ENCODE measurements around the gene CSNK1G3.
"Not testable (repeated sequence)": the region's sequence is repeated elsewhere in the genome, so short reads cannot be mapped to it uniquely, and the experiment has no call there.

CSNK1G3 gene

DNA sequence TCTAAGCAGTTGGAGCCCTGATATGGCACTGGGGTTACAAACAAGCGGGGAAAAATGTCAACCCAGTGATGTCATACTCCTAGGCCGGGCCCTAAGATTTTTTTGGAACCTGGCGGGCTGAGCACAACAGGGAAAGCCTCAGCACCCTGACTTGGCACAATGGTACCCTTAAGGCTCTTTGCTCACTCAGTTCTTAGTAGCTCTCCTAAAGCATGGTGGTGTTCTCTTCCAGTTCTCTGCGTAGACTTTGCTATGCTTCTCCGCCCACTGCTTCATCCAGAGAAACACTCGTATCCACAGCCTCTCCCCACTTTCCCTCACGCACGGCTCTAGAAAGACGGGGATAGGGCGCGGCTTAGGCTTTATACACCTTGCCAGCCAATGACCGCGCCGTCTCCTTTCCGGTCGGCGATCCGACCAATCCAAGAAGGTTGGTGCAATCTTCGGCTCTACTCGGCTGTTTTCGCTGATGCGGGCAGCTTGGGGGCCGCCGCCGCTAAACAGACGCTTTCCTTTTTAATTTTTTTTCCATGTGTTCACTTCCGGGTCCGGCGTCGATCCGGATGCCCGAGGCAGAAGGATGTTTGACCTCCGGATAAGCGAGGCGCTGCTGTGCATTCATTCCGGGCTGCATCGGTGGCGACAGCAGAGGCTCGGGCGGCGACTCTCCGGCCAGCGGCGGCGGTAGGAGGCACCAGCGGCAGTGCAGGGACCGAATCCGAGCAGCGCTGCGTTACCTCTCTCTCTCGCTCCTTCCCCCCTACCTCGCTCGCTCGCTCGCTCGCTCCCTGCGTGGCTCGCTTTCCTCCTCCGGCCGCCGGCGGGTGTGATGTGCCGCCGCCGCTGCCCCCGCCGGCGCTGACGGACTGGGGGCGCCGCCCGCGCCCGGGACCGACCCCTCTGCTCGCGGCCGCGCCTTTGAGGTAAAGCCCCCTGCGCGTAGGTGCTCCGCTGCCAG lies at the start of gene CSNK1G3:
Gene CSNK1G3, plus strand, starts transcription at position 530 of the 958 bp plus-strand sequence. CDS start 33,487 bp downstream, outside the sequence.
- peak; percentile 65 to 98 (median 92) for DNase-seq

DNA sequence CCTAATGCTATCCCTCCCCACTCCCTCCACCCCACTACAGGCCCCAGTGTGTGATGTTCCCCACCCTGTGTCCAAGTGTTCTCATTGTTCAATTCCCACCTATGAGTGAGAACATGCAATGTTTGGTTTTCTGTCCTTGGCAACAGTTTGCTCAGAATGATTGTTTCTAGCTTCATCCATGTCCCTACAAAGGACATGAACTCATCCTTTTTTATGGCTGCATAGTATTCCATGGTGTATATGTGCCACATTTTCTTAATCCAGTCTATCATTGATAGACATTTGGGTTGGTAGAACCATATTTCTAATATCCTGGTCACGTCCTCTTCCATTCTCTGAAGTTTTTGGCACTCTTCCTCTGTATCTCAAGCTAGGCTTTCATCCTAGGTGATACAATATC lies 45.1 kb upstream of the CSNK1G3 start:
- not testable (repeated sequence) for DNase-seq

DNA sequence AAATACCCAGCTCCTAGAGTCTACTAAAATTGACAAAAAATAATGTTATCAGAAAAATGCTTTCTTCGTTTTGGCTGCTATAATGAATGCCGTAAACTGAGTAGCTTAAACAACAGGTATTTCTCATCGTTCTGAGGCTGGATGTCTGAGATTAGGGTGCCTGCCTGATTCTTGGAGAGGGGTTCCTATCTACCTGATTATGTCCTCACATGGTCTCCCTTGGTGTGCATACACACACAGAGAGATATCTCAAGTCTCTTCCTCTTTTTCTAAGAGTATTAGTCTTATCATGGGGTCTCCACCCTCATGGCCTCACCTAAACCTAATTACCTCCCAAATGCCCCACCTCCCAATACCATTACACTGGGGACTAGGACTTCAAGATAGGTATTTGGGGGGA lies 40.6 kb upstream of the CSNK1G3 start:
- no peak for DNase-seq

GRCh38 chr5:123472150-123472924 lies 39.6 kb upstream of the CSNK1G3 start:
- no peak for DNase-seq

DNA sequence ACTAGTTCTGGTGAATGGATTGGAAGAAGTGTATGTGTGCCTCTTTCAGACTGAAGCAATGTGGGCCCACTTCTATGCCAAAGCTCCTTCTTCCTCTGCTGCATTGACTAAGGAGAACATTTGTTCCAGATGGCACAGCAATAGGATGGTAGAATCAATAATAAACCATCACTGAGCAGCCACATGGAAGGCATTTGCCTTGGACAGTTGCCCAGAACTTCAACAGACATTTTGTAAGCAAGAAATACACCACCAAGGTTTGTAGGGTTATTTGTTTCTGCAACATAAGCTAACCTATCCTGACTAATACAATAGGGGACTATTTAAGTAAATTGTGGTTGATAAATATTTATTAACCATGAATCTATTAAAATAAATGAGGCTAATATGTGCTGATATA lies 37.7 kb upstream of the CSNK1G3 start:
- no peak for DNase-seq

GRCh38 chr5:123476731-123477130 lies 35.2 kb upstream of the CSNK1G3 start:
- no peak for DNase-seq

DNA sequence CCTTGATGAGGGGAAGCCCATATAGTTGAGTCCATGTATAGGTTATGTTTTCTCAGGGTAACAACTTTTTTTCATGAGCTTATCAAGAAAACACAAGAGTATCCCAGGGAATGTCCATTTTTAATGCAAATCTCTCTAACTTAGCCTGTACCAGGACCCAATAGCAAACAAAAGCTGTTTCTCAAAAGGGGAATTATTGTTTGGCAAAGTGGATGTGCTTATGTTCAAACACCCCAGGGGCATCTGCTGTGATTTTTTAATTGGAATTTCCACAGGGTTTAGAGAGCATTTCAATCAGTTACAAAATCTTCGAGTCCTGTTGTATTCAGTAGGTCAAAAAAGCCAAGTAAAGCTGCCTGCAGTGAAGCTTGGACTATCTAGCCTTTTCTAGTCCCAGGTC lies 33.4 kb upstream of the CSNK1G3 start:
- no peak for DNase-seq

- no peak for DNase-seq
Measured at GRCh38 chr5:123482258-123482657, 29.7 kb upstream of the CSNK1G3 start.

DNA sequence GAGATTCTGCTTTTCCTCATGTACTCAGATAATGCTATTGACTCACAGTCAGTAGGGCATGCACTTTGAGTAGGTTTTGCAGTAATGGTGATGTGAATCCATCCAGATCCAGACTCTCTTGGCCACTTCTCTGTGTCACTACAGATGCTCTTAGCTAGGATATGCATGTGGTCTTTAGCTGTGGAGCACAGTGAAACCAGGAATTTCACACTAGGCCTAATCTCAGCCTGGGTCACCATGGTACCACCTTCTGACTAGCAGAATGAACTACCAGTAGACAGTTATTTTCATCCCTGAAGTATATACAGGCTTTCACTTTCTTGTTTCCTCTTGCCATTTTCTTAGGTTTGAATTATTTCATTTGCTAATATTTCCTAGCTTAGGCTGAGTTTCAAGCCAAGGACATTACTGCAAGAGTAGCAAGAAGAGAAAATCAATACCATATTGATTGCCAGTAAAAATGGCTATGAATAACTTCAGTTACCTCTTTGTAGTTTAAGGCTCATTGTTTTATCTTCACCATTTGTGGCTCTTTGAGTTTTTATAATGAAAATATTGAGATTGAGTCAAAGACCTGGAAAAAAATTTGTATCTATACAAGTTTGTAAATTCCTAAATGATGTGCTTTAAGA lies 28.4 kb upstream of the CSNK1G3 start:
- DNase-seq, result no peak

DNA sequence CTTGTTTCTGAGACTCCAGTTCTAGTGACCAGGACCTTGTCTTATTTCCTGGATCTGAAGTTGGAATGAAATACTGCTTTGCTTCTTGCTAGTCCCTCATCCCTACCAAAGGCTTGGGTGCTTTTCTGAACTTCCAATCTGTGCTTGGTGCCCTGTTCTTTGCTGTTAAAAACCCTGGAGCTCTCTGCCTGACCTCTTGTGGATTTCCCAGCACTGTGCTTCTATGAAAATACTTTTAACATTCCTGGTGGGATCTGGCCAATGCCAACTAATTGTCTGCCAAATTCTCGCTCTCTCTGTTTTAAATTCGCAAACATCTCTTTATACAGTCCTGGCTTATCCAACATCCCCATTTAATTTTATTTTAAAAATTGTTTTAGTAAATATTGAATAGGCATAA lies 26.7 kb upstream of the CSNK1G3 start:
- no peak for DNase-seq

DNA sequence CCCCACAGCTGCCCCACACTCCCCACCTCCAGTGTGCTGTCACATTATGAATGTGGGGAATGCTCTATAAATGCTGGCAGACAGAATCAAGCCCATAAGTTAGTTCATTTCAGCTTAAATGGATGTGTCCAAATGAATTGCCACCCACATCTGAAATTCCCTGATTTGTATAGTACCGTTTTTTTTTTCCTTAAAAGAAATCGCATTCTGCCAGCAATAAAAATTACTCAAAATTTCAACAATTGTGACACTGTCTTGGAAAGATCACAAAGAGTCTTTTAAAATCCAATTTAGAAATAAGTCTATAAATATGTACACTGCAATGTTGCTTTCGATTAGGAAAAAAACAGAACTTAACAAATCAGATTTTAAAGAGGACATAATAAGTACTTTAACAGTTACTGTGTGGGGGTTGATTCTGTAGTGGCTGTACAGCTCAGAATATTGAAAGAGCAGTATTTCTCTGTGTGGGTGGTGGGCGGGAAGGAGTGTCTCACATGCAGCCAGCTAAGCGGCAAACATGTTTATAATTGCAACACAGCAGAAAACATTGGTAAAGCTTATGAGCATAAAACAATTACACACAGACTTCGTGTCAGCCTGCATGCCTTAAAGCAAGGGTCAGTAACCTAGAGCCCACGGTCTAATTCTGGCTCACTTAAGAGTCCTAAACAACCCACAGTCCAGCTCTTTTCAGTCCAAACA lies 24.9 kb upstream of the CSNK1G3 start:
- peak in 3 of 56 donors; percentile 1 to 16 (median 1) for DNase-seq

DNA sequence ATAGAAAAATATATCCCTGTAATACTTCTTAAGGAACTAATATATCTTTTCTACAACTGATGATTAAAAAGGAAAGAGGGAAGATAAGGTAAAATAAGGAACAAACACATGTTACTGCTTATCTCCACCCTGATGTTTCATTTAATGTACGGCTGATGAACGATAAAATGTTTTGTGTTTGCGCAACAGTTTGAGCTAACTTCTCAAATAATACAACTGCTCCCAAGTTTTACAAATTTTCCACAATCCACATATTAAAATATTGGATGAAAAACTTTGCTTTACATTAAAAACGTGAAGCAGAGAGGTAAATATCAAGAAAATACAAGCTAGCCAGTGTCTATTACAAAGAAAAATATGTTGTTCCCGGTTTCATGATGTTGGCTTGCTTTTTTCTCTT lies 21.0 kb upstream of the CSNK1G3 start:
- DNase-seq, result no peak

GRCh38 chr5:123495211-123495610 lies 16.8 kb upstream of the CSNK1G3 start:
- DNase-seq, result not testable (repeated sequence)

DNA sequence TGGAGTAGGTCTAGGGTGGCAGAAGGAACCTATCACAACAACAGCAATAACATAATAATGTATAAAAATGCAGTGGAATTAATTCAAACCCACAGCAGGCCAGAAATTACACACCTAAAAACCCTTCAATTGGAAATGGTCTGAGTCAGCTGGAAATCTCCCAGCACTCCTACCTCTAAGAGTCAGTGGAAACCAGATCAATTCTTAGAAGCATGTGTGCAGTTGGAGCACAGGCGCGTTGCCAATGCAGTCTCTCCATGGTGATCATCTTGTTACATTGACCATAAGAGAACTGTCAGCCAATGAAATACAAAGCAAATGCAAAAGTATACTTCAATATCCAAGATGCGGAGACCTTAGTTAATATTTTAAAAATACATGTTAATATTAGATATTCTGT lies 15.1 kb upstream of the CSNK1G3 start:
- no peak for DNase-seq

DNA sequence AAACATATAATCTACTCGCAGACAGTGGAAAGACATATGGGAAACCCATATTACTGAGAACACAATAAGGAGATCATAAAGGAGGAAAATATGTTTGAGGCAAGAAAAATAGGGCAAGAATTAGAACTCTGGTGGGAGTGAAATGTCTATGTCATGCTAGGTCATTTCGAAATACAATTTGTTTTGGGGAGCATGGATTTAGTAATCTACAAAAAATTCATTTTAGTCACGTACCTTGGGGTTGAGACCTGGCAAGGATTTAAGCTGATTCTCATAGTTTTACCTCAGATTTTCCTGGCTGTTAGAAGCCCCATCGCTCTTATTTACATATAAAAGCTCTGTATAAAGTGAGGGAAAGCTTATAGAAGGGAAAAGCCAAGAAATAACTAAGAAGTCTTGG lies 11.5 kb upstream of the CSNK1G3 start:
- no peak for DNase-seq

DNA sequence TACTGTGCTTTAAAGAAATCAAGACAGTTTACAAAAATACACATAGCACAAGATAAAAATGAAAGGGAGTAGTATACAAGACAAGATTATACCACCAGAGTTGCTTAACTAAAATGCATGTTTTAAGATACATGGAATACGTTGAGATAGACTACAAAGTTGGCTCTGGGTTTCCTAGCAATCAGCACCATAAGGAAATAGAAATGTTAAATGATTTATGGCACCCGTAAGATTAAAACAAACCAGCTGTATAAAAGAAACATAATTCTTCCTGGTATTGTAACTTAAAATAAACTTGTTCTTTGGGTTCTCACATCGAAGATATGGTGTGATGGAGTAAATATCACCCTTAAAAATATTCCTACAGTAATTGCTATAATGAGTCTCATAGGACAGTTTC lies 9.9 kb upstream of the CSNK1G3 start:
- no peak for DNase-seq

DNA sequence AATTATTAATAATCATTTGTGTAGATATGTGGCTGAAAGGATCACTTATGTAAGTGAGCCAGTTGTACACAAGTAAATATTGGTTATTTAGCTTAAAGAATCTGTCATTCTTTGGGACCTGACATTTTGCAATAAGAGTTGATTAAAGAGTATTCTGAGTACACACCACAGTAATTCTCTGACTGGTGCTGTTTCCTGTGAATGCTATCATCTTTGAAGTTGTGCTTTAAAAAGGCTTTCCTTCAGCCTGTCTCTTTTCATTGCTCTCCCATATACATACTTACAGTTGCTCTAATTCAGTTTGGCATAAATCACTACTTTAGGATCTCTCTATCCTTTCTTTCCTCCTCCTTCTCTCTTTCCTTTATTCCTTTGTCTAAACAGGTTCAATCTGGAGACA lies 8.7 kb upstream of the CSNK1G3 start:
- no peak for DNase-seq

GRCh38 chr5:123505633-123506032 lies 6.3 kb upstream of the CSNK1G3 start:
- DNase-seq, result no peak

DNA sequence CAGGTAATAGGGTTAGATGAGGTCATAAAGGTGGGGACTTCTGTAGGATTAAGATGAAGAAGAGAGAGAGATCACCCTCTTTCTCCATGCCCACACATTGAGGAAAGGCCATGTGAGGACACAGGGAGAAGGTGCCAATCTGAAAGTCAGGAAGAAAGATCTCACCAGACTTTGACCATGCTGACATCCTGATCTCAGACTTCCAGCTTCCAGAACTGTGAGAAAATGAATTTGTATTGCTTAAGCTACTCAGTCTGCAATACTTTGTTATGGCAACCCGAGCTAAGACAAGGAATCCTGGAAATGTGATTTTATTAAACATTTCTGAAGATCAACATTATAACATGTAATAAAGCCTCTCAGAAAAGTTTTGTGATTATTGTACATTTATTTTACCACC lies 3.5 kb upstream of the CSNK1G3 start:
- no peak for DNase-seq

- DNase-seq, result no peak
Measured at GRCh38 chr5:123511290-123511647, 708 bp upstream of the CSNK1G3 start.

All from nucleus accumbens (tissue), 56 donors.